GM19193 (cell line): Measurements from ENCODE around the gene DCP1B.

Source experiments
- POLR2A ChIP-seq: IDR thresholded peaks from 4 replicates; pipeline ENCODE4 v1.6.1; 2011; ENCODE audit not compliant: insufficient read depth, insufficient read length; ENCODE audit errors: extremely low read depth

DCP1B gene

DNA sequence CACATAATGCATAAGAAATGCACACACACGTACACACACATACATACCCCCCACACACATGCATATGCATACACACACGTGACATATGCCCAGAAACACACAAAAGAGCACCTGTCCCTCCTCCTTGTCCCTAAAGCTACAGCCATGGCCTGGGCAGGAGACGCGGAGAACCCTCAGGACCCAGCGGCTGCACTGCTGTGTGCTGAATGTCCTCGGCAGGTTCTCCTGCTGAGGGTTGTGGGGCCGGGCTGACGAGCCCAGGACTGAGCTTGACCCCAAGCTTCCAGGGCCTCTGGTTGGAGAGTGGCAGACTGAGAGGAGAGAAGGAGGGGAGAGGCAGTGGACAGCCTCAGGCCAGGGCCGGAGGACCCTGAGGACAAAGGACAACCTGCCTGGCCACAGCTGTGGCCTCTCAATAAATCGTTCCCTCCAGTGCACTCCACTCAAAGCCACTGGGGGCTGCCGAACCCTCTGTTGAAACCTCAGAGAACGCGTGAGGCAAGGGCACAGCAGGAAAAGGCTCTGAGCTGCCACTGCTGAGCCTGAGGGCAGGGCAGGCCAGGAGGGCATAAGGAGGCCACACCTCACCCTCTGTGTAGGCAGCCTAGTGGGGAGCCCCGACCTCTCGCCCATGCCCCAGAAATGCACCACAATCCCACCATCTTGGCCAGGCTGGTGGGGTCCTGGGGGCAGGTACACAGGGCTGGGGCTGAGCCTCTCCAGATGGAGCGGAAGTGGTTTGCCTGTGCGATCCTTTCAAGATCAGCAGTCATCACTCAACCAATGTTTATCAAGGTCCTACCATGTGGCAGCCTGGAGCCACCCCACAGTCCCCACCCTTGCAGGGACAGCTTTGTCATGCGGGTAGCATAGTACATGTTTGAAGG, 88.9 kb downstream of the DCP1B start:
- no peak for TF ChIP-seq POLR2A

DNA sequence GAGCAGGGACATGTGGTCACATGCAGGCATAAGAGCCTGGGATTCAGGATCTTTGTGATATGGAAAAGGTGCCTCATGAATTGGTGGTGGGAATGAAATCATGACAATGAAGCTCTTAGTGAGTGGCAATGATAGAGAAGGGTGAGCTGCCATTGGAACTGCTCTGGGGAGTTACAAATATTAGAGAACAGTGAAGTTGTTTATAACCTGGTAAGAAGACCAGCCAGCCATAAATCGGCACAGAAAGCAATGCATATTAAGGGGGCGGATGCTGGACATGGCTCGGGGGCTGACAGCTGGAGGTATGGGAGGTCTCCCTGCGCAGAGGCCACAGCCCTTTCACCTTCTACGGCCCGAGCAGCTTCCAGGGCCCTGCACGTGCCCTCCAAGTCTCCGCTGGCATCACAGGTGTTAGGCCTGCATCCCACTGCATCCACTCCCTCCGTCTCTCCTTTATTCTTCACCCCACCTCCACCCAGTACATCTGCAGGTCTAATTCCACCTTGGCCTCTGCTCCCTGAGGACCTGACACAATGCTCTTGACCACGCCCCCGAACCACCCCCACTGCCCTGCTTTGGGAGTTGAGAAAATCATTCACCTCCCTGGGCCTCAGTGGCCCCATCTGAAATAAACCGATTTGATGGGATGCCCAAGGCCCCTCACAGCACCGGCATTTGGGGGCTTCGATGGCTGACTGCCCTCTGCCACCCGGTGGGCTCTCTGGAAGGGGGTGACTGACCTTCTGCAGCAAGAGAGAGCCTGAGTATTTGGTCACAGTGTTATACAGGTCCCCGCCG, 89.9 kb downstream of the DCP1B start:
- TF ChIP-seq POLR2A, result no peak

DNA sequence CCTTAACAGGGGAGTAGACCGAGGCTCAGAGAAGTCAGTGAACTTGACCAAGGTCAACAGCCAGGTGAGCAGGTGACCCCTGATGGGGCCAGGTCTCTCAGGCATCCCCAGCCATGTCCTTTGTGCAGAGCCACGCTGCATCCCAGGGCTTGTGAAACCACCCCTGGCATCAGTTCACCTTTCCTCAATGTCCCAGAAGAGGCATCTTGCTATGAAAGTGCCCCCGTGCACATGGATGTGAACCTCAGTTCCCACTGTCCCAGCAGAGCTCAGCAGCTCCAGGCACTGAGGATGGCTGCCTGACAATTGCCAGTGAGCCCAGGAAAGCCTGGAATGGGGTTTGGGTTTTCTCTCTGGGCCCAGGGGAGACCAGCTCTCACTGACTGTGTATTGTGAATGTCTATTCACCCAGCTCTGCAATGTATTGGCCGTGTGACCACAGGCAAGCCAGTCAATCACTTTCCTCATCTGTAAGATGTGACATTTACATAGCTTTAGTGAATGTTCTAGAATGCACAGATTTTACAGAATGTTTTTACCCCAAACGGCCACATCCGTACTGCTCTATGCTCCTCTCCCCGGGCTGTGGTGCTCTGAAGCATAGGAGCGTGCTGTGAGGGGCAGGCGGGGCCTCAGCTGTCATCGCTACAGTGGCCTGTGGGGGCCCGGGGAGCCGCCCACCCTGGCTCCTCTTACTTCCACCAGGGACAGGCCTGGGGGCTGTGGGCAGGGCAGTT, 90.7 kb downstream of the DCP1B start:
- TF ChIP-seq POLR2A, result no peak

DNA sequence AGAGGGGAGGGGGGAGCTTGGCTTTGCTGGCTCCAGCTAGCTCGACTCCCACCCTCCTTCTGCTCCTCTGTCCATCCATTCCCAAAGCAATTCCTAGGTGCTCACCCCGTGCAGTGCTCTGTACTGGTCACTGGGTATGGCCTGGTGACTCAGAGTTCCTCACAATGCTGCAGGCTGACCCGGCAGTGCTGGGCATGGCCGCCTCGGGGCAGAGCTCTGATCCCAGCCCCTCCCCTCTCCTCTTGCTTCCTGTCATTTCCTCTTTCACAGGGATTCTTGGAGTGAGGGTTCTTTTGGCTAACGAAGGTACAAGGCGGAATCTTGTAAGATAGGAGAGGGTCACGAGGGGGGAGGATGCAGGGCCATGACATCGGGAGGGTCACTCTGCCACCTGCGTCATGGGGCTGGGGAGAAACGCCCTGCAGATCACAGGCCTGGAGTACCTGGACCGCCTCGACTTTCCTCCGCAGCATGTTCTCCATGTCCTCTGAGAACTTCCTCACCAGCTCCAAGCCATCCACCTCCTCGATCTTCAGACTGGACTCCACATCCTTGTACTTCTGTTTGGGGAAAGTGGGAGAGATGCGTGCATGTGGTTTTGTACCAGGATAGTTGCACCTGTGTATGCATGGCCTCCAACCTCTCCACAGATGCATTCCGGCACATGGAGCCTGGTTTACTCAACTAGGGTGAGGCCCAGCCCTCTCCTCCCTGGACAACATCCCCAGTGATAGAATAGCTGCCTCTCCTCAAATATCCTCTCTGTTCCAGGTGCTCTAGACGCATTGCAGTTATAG, 91.5 kb downstream of the DCP1B start:
- no peak for TF ChIP-seq POLR2A

DNA sequence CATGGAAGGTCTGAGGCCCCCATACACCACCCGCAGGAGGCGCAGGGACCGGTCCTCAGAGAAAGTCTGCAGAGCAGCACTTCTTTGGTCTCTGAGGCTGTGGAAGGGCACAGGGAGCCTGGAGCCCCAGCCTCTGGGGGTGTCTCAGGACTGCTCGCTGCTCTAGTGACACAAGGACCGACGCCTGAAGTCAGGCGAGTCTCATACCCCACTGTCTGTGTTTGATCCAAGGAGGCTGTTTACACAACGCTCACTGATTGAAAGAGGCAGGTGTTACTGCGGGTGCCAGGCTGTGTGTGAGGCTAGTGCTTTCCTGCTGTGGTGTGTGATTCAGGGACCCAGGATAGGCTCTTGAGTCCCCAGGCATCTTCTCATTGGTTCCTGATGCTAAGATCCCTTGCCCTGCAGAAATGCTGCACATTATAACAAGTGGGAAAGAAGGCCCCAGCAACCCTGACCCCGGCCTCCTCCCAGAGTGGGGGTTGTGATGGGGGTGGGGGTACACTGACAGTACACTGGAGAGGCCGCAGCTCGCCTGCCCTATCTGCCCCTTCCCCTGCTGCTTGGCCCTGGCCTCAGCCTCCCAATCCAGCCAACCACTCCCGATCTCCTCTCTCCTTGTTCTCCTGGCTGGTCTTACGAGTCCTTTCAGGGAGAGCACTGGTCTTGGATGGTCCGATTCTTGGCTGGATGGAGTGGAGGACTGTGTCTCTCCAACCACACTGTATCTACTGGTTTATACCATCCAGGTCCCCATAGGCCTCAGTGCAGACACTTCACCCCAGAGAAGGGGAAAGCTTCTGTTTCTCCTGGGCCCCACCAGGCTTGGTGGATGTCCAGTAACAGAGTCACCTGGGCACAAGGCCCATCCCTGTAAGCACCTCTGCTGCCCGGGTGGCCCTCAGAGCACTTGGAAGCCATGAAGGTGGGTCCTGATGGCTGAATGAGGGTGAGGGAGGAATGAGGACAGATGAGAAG, 92.4 kb downstream of the DCP1B start:
- TF ChIP-seq POLR2A, result no peak

DNA sequence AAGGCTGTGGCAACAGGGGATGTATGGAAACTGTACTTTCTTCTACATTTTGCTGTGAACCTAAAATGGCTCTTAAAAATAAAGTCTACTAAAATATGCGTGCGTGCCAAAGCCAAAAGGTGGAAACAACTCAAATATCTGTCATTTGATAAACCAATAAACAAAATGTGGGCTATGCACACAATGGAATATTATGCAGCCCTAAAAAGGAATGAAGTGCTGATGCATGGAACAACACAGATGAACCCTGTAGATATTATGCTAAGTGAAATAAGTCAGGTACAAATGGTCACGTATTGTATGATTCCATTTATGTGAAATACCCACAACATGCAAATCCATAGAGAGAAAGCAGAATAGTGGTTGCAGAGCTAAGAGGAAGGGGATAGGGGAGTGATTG, 93.8 kb downstream of the DCP1B start:
- TF ChIP-seq POLR2A, result no peak

DNA sequence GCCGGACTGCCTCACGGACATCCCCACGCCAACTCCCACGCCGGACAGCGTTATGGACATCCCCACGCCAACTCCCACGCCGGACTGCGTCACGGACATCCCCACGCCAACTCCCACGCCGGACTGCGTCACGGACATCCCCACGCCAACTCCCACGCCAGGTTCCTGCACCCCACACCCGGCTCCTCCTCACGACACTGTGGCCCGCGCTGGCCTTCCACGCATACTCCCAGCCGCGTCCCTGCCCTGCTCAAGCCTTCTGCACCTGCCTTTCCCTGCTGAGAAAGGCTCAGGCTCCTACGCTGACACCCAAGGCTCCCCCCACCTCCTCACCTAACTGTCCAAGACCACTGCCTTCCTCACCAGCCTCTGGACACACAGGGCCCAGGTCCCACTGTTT, 95.5 kb downstream of the DCP1B start:
- TF ChIP-seq POLR2A, result no peak

DNA sequence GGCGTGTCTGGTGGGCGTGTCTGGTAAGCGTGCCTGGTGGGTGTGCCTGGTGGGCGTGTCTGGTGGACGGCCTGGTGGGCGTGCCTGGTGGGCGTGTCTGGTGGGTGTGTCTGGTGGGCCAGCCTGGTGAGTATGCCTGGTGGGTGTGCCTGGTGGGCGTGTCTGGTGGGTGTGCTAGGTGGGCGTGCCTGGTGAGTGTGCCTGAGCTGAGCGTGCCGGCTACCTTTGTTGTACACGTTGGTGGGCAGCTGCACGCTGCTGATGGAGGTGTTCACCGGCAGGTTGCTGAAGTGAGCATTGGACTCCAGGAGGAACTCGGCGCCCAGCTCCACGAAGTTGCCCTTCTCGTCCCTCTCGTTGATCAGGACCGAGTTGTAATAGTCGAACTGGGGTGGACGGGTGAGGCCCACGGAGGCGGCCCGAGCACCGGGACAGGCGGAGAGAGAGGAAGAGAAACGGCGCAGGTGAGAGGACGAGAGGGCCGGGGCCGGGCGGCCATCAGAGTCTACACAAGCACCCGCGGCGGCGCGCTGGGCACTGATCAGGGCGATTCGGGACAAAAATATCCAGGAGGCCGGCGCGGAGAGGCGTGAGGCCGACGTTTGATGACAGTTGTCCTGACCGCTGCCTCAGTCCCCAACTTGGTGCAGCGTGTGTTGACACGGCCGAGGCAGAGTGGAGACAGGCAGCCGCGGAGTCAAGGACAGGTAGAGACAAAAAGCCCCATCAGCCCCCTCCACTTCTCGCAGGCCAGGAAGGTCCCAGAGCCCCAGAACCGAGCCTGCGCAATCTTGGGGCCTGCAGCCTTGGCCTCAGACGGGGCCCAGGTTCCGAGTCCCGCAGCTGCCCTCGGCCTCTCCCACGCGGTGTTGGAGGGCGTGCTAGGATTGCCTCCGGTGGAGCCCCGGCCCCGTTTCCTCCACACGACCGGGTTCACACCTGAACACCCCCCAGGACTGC, 96.3 kb downstream of the DCP1B start:
- TF ChIP-seq POLR2A, result no peak

DNA sequence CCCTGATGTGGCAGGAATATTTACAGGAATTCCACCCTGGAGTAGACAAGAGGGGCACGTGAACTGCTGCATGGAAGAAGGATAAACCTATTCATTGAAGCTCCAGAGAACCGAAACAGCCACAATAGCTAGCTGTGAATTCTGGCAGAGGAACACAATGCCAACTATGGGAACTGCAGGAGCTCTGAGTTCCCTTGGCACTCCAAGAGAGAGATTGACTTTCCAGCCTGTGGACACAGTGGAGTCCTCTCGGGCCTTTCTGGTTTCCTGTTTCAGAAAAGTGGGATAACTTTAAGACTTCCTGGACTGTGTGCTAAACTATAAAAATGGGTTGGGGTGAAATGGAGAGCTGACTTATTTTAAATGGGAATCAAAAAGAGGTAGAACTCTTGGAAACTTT, 97.7 kb downstream of the DCP1B start:
- TF ChIP-seq POLR2A, result no peak

DNA sequence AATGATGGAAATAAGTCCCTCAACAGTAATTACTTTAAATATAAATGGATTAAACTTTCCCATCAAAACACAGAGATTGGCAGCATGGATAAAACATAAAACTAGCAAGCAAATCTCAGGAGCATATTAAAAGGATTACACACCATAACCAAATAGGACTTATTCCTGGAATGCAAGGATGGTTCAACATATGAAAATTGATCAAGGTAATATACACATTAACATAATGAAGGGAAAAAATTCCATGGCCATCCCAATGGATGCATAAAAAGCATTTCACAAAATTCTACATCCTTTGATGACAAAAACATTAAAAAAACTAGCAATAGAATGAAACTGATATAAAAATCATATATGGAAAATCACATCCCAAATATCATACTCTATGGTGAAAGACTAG, 99.4 kb downstream of the DCP1B start:
- no peak for TF ChIP-seq POLR2A

DNA sequence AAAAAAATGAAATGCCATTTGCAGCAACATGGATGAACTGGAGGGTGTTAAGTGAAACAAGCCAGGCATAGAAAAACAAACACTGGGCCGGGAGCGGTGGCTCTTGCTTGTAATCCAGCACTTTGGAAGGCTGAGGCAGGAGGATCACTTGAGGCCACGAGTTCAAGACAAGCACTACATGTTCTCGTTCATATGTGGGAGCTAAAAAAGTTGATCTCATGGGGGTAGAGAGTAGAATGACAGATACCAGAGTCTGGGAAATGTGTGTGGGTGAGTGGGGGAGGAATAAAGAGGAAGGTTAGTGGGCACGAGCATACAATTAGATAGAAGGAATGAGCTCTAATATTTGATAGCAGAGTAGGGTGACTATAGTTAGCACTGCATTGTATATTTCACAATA, 107.3 kb downstream of the DCP1B start:
- TF ChIP-seq POLR2A, result no peak
